Tibial nerve (tissue), 4 donors: ENCODE measurements around the gene AQP12A. TPM values are rescaled to one million over a fixed set of nuclear protein-coding genes. Genes with fewer than 3 reads are reported as not detected.

Source experiments
- DNase-seq, 2 donors: peaks; one replicate each; pipeline ENCODE4 v3.0.0-alpha.2; 2019; ENCODE audit warnings: low spot score in 2 of 2
- H3K27ac ChIP-seq, 4 donors: fragments of 200-600 bp; sonication (generic) in 3 of 4; one replicate each; pipeline ENCODE4 v1.5.1; 2017 to 2019; ENCODE audit warnings: mild to moderate bottlenecking in 1 of 4
- H3K27me3 ChIP-seq, 2 donors: fragments of 200-600 bp; sonication (generic) in 1 of 2; one replicate each; pipeline versions ENCODE4 v1.5.1 to v1.6.0; 2017 to 2019
- H3K36me3 ChIP-seq, 3 donors: fragments of 200-600 bp; sonication (generic); one replicate each; pipeline ENCODE4 v1.5.1; 2018 to 2019
- H3K4me1 ChIP-seq, 4 donors: fragments of 200-600 bp; sonication (generic) in 3 of 4; one replicate each; pipeline ENCODE4 v1.5.1; 2017 to 2019
- H3K4me3 ChIP-seq, 4 donors: fragments of 200-600 bp; sonication (generic) in 3 of 4; one replicate each; pipeline ENCODE4 v1.5.1; 2017 to 2019; ENCODE audit warnings: mild to moderate bottlenecking in 1 of 4, moderate library complexity in 1 of 4
- H3K9me3 ChIP-seq, 4 donors: fragments of 200-600 bp; sonication (generic) in 3 of 4; one replicate each; pipeline ENCODE4 v1.5.1; 2017 to 2019
- EP300 ChIP-seq, 2 donors: sonication (generic); formaldehyde crosslinking; IDR thresholded peaks; one replicate each; pipeline ENCODE4 v1.6.1; 2017; ENCODE audit warnings: antibody characterized with exemption in 2 of 2, mild to moderate bottlenecking in 1 of 2
- POLR2A ChIP-seq, 2 donors: fragments of 450-650 bp; IDR thresholded peaks; one replicate each; pipeline ENCODE4 v1.6.1; 2017; ENCODE audit warnings: antibody characterized with exemption in 2 of 2, mild to moderate bottlenecking in 2 of 2, moderate library complexity in 2 of 2
- WGBS, 2 donors: methylation state at CpG; one replicate each; pipeline ENCODE4 v1.1.5; 2018; 5-methylcytosine and 5-hydroxymethylcytosine counted together
- total RNA-seq, 4 donors: library from RNA; depleted of rRNA; stranded (reverse); fragments of >200 nt; gene quantifications; one replicate each; pipeline ENCODE4 v1.1.0, GENCODE V29; 2016
- TF ChIP-seq, protein P1 (sequence below), 5 experiments: fragments of 200-600 bp in 3 of 5; fragments of 450-650 bp in 2 of 5; sonication (generic) in 3 of 5; IDR thresholded peaks; one replicate each; pipeline ENCODE4 v1.5.1; 2016 to 2019; ENCODE audit warnings: antibody characterized with exemption in 5 of 5, mild to moderate bottlenecking in 3 of 5, moderate library complexity in 2 of 5

Gene AQP12A
- total RNA-seq, 4 donors from 2014 or later, result 1.2 TPM; not detected in 3

DNA sequence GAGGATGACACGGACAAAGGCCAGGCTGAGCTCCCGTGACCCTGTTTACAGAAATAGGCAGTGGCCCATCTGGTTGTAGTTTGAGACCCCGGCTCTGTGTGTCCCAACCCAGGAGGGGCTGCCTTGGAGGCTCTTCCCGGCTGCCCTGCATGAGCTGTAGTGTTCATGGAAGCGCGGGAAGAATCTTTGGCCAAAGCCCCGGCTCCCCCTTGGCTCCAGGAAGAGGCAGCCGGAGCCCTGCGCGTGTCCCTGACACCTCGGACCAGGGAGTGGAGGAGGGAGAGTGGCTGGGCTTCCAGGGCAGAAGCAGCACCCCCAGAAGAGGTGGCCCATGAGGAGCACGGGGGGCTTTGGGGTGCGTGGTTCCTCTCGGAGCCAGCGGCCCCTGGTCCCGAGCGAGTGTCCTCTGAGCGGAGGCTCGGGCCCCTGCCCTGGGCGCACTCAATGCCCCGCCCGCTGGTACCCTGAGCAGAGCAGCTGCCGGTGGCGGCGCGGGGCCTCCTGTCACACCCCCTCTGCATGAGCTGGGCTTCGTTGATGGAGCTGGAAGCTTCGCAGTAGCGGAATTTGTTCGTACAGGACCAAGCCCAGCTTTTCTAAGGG lies 44.7 kb upstream of the AQP12A start:
- DNase-seq, result no peak
- peaks cover 0 to 5% (median 0%) of the 10 kb centered on the region in 4 donors for H3K9me3 ChIP-seq
- H3K27me3 ChIP-seq, result peaks cover 0 to 72% of the 10 kb centered on the region in 2 donors

DNA sequence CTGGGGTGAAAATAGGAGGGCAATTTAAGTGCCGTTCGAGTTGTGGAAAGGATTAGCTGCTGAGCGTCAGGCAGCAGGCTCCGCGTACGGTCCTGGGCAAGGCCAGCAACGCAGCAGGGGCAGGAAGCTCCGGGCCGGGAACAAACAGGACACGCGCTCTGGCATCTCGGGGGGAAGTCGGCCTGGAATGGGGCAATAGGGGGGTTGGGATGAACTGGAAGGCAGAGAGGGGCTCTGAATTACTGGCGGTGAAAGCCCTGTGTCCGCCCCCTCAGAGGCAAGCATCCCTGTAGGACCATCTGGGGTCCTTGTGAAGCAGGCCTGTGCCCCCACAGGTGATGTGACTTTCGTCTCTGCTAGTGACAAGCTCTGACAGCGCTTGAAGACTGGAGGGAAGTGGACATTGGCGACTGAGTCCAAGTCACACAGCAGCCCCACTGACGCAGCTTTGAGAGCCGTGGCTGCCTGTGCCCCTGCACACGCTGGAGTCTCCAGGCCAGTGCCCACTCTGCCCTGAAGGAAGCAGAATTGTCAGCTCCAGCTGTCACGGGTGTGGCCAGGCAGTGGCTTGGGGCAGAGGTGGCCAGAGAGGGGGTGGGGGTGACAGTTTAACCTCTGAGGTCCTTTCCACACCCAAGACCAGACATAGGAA lies 44.0 kb upstream of the AQP12A start:
- Histone ChIP-seq H3K27me3 (peaks cover 0 to 66% of the 10 kb centered on the region in 2 donors), H3K4me3 (no peak overlapping the region), H3K9me3 (peaks cover 0 to 5% (median 0%) of the 10 kb centered on the region in 4 donors), H3K36me3 (no peaks in the 10 kb centered on the region), H3K27ac (no peak overlapping the region), H3K4me1 (no peaks in the 10 kb centered on the region)
- no peak for DNase-seq
- WGBS, 2 donors, result 67 to 77% methylated on average over 20 to 22 of the region's 22 CpGs
- TF ChIP-seq EP300 (IDR thresholded peaks at IDR 0.05) (no peak), POLR2A (IDR thresholded peaks at IDR 0.05) (no peak)
- TF ChIP-seq, protein P1, sequence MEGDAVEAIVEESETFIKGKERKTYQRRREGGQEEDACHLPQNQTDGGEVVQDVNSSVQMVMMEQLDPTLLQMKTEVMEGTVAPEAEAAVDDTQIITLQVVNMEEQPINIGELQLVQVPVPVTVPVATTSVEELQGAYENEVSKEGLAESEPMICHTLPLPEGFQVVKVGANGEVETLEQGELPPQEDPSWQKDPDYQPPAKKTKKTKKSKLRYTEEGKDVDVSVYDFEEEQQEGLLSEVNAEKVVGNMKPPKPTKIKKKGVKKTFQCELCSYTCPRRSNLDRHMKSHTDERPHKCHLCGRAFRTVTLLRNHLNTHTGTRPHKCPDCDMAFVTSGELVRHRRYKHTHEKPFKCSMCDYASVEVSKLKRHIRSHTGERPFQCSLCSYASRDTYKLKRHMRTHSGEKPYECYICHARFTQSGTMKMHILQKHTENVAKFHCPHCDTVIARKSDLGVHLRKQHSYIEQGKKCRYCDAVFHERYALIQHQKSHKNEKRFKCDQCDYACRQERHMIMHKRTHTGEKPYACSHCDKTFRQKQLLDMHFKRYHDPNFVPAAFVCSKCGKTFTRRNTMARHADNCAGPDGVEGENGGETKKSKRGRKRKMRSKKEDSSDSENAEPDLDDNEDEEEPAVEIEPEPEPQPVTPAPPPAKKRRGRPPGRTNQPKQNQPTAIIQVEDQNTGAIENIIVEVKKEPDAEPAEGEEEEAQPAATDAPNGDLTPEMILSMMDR (IDR thresholded peaks at IDR 0.05), result no peak

More for the DNA sequence above, 44.7 kb upstream of the AQP12A start:
- Histone ChIP-seq H3K4me1 (no peaks in the 10 kb centered on the region), H3K4me3 (no peak overlapping the region), H3K27ac (no peak overlapping the region), H3K36me3 (no peaks in the 10 kb centered on the region)
- TF ChIP-seq POLR2A (IDR thresholded peaks at IDR 0.05), result no peak
- TF ChIP-seq, protein P1 (IDR thresholded peaks at IDR 0.05), result no peak
- TF ChIP-seq EP300 (IDR thresholded peaks at IDR 0.05), result no peak
- 72 to 74% methylated on average over 20 to 30 of the region's 30 CpGs for WGBS, 2 donors

DNA sequence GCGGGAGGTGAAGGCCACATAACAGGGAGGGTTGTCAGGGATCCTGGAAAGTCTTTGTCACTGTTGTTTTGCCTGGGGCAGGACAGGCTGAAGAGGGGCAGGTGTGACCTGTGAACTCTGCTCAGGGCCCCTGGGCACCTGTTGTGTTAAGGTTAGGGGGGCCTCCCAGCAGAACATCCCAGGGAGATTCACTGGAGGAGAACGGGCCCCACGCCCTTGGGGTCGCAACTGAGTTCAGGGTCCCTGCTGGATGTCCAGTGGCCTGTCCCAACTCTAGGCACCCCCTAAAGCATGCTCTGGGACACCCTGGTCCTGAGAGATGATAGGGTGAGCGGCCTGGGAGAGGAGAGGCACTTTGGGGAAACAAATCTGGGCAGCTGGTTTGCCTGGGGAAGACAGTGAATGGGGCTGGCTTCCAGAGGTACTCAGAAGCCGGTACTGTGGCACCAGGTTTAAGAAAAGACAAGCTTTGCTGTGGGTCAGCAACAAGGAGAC lies 43.5 kb upstream of the AQP12A start:
- WGBS, 2 donors, result 75 to 76% methylated on average over 6 of the region's 6 CpGs
- no peak overlapping the region for H3K27ac ChIP-seq
- peaks cover 0 to 5% (median 0%) of the 10 kb centered on the region in 4 donors for H3K9me3 ChIP-seq
- H3K4me1 ChIP-seq, result no peaks in the 10 kb centered on the region
- H3K27me3 ChIP-seq, result peaks cover 0 to 60% of the 10 kb centered on the region in 2 donors
- DNase-seq, result no peak
- TF ChIP-seq, protein P1 (IDR thresholded peaks at IDR 0.05), result no peak
- TF ChIP-seq POLR2A (IDR thresholded peaks at IDR 0.05) (no peak), EP300 (IDR thresholded peaks at IDR 0.05) (no peak)
- no peak overlapping the region for H3K4me3 ChIP-seq
- H3K36me3 ChIP-seq, result no peaks in the 10 kb centered on the region

DNA sequence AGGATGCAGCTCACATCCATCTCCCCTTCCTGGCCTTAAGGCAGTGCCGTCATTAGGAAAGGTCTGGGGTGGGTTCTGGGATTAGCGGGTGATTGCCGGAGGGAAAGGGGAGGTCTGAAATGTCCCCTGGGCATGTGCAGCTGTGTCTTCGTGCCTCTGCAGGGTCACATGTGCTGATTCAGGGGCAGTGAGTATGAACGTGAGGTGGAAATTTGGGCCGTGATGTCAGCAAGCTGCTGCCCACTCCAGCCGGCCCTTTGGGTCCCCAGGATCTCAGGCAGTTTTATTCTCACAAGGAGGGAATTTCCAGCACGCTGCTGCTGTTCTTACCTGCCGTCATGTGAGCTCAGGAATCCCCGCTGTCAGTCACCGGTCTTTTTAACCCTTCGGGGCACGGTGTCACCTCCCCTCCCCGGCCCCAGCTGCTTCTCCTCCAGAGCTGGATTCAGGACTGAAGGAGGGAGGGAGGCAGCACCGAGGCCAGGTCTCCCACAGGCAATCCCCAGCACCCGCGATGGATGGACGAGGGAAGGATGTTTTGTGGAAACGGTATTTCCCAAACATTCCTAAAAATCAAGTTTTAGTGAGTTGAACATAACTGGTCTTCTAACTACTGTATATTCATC lies 42.9 kb upstream of the AQP12A start:
- no peak overlapping the region for H3K27ac ChIP-seq
- no peak for TF ChIP-seq EP300 (IDR thresholded peaks at IDR 0.05)
- TF ChIP-seq, protein P1 (IDR thresholded peaks at IDR 0.05), result no peak
- TF ChIP-seq POLR2A (IDR thresholded peaks at IDR 0.05), result no peak
- DNase-seq, result no peak
- peaks cover 0 to 54% of the 10 kb centered on the region in 2 donors for H3K27me3 ChIP-seq
- no peaks in the 10 kb centered on the region for H3K36me3 ChIP-seq
- H3K9me3 ChIP-seq, result peaks cover 0 to 5% (median 0%) of the 10 kb centered on the region in 4 donors
- 29 to 34% methylated on average over 16 to 18 of the region's 19 CpGs for WGBS, 2 donors
- H3K4me3 ChIP-seq, result no peak overlapping the region
- H3K4me1 ChIP-seq, result no peaks in the 10 kb centered on the region

DNA sequence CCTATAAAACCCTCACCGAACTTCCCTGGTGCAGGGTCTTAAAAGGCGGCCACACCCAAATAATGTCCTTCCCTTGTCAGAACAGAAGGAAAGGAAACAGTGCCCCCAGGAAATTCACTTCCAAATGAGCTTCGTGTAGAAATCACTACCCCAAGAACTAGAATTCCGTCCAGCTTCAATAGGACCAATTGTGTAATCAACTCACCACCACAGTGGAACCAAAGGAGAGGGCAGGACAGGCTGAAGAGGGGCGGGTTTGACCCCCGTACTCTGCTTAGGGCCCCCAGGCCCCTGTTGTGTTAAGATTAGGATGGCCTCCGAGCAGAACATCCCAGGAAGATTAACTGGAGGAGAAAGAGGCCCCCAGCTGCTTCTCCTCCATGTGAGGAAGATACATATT lies 42.3 kb upstream of the AQP12A start:
- no peaks in the 10 kb centered on the region for H3K4me1 ChIP-seq
- no peak overlapping the region for H3K27ac ChIP-seq
- peaks cover 0 to 5% (median 0%) of the 10 kb centered on the region in 4 donors for H3K9me3 ChIP-seq
- no peaks in the 10 kb centered on the region for H3K36me3 ChIP-seq
- WGBS, 2 donors, result 31 to 43% methylated on average over 7 of the region's 7 CpGs
- TF ChIP-seq, protein P1 (IDR thresholded peaks at IDR 0.05), result no peak
- no peak for TF ChIP-seq POLR2A (IDR thresholded peaks at IDR 0.05)
- no peak for TF ChIP-seq EP300 (IDR thresholded peaks at IDR 0.05)
- H3K27me3 ChIP-seq, result peaks cover 0 to 54% of the 10 kb centered on the region in 2 donors
- no peak overlapping the region for H3K4me3 ChIP-seq
- DNase-seq, result no peak
